HepG2 (cell line): ENCODE data around the gene CACTIN. TPM values are rescaled to one million over a fixed set of nuclear protein-coding genes. Genes with fewer than 3 reads are reported as not detected.

Experiments used
- ATAC-seq: fragments of 200-7000 bp; cut with Tn5 transposase; 3 replicates; pipeline ENCODE4 v1.9.1; 2020; ENCODE audit warnings: mild to moderate bottlenecking, moderate library complexity
- BruUV-seq: library from RNA; stranded (reverse); fragments of 400-500 nt; replicated peaks from 2 replicates; lab custom pipeline; 2021; lab: Mats Ljungman, UMichigan
- CTCF ChIA-PET: fragments of 300-600 bp; formaldehyde crosslinking; extraction: SDS; loops from one replicate; lab custom pipeline; 2021; ENCODE audit warnings: low total read pairs, inconsistent platforms, low intra/inter-chr PET ratio; lab: Yijun Ruan, JAX
- POLR2A ChIA-PET: fragments of 350-600 bp; sonication (Branson Sonifier 250); formaldehyde crosslinking; loops from one replicate; lab custom pipeline; 2020; ENCODE audit warnings: antibody characterized with exemption, inconsistent platforms; lab: Yijun Ruan, JAX
- DNase-seq: peaks from one replicate; pipeline ENCODE4 v3.0.0-alpha.2; 2015; ENCODE audit warnings: low spot score
- FAIRE-seq: peaks from 3 replicates; lab custom pipeline; 2011; peaks lifted over from hg19 to GRCh38; lab: Jason Lieb, UNC
- H2AFZ ChIP-seq: one replicate; pipeline ENCODE4 v1.6.1; 2011; ENCODE audit warnings: low read length, inconsistent platforms
- H3K27ac ChIP-seq: fragments of 300-600 bp; 3 replicates; pipeline ENCODE4 v1.8.0; 2011; ENCODE audit warnings: mixed run types, mild to moderate bottlenecking, mixed read lengths, low read length, inconsistent platforms; ENCODE audit not compliant: insufficient read depth; ENCODE audit errors: extremely low read length
- H3K27me3 ChIP-seq, 2 experiments: fragments of 200-600 bp in 1 of 2; 2 replicates in 1 of 2; 3 replicates in 1 of 2; pipeline versions ENCODE4 v1.6.0 to v1.8.0; 2011; ENCODE audit warnings: low read length in 2 of 2, mild to moderate bottlenecking in 2 of 2, moderate library complexity in 2 of 2, inconsistent platforms in 1 of 2; ENCODE audit not compliant: insufficient read depth in 2 of 2, control insufficient read depth in 1 of 2
- H3K36me3 ChIP-seq, 2 experiments: fragments of 200-600 bp in 1 of 2; replicated peaks in 1 of 2; 2 replicates in 1 of 2; 3 replicates in 1 of 2; pipeline versions ENCODE4 v1.5.1 to v1.8.0; 2011; ENCODE audit warnings: low read length in 2 of 2, inconsistent platforms in 1 of 2; ENCODE audit not compliant: insufficient read depth in 2 of 2, control insufficient read depth in 1 of 2
- H3K4me1 ChIP-seq: 2 replicates; pipeline ENCODE4 v1.5.1; 2012; ENCODE audit warnings: low read length, inconsistent platforms; ENCODE audit not compliant: insufficient read depth
- H3K4me2 ChIP-seq: 2 replicates; pipeline ENCODE4 v1.6.0; 2011; ENCODE audit warnings: low read depth, low read length, inconsistent platforms
- H3K4me3 ChIP-seq, 3 experiments: fragments of 200-600 bp in 1 of 3; sonication (generic), shearing (Covaris generic) in 1 of 3; replicated peaks in 1 of 3; 2 replicates each; pipeline ENCODE4 v1.5.1; 2011 to 2016; ENCODE audit warnings: low read length in 3 of 3, inconsistent platforms in 2 of 3, low read depth in 2 of 3, mild to moderate bottlenecking in 2 of 3, control low read depth in 1 of 3, mixed read lengths in 1 of 3; ENCODE audit not compliant: insufficient read depth in 1 of 3
- H3K79me2 ChIP-seq: one replicate; pipeline ENCODE4 v1.6.1; 2011; ENCODE audit warnings: low read length, inconsistent platforms; ENCODE audit not compliant: insufficient read depth
- H3K9ac ChIP-seq: 2 replicates; pipeline ENCODE4 v1.6.0; 2011; ENCODE audit warnings: mild to moderate bottlenecking, low read depth, low read length, inconsistent platforms; ENCODE audit not compliant: insufficient read depth
- H3K9me3 ChIP-seq: 2 replicates; pipeline ENCODE4 v1.5.1; 2012; ENCODE audit warnings: mild to moderate bottlenecking, low read length
- H4K20me1 ChIP-seq: 2 replicates; pipeline ENCODE4 v1.6.0; 2011; ENCODE audit warnings: inconsistent platforms, mild to moderate bottlenecking, low read length, moderate library complexity; ENCODE audit not compliant: insufficient read depth
- CREB1 ChIP-seq, 2 experiments: fragments of 450-650 bp in 1 of 2; IDR thresholded peaks; 2 replicates each; pipeline ENCODE4 v1.6.1; 2016 to 2017; ENCODE audit warnings: control low read depth in 1 of 2, mild to moderate bottlenecking in 1 of 2, missing compliant biosample characterization in 1 of 2, missing genetic modification characterization in 1 of 2
- EZH2 ChIP-seq: conservative IDR thresholded peaks from 2 replicates; pipeline ENCODE4 v1.6.1; 2012; ENCODE audit warnings: mild to moderate bottlenecking, low read depth, low read length, moderate library complexity
- NFIB ChIP-seq: sonication (generic); formaldehyde crosslinking; IDR thresholded peaks from 2 replicates; pipeline ENCODE4 v1.9.0; 2021; ENCODE audit warnings: missing genetic modification reagents, mild to moderate bottlenecking, borderline replicate concordance
- NR1H2 ChIP-seq: sonication (generic); formaldehyde crosslinking; IDR thresholded peaks from 2 replicates; pipeline ENCODE4 v1.8.1; 2022; ENCODE audit warnings: low read depth, missing genetic modification reagents, borderline replicate concordance
- RARA ChIP-seq: IDR thresholded peaks from 2 replicates; pipeline ENCODE4 v1.6.1; 2016; ENCODE audit warnings: missing genetic modification reagents, missing compliant biosample characterization
- ZNF263 ChIP-seq: sonication (generic); formaldehyde crosslinking; IDR thresholded peaks from 2 replicates; pipeline ENCODE4 v1.4.0; 2020; ENCODE audit warnings: missing genetic modification reagents
- ZNF75D ChIP-seq: sonication (generic); formaldehyde crosslinking; IDR thresholded peaks from 2 replicates; pipeline ENCODE4 v1.8.1; 2023; ENCODE audit warnings: missing genetic modification reagents, mild to moderate bottlenecking, borderline replicate concordance
- ZNF782 ChIP-seq: sonication (generic); formaldehyde crosslinking; IDR thresholded peaks from 2 replicates; pipeline ENCODE4 v1.4.0; 2020; ENCODE audit warnings: missing genetic modification reagents, mild to moderate bottlenecking, borderline replicate concordance
- WGBS: methylation state at CpG from one replicate; pipeline ENCODE4 v1.1.6; 2017; ENCODE audit warnings: low lambda C conversion rate; 5-methylcytosine and 5-hydroxymethylcytosine counted together
- in situ Hi-C: cut with HindIII; loops from 2 replicates; pipeline ENCODE4 v1.10.0; 2017; ENCODE audit warnings: low pct_unique_long_range_greater_than_20kb; ENCODE audit not compliant: extremely low pct_ligation_motif_present
- intact Hi-C: fragments of 100-400 bp; cut with micrococcal nuclease; formaldehyde crosslinking; loops from one replicate; pipeline ENCODE4 v1.10.0; 2022; ENCODE audit not compliant: unreplicated experiment
- polyA plus RNA-seq, 8 experiments: library from polyadenylated mRNA; depleted of rRNA in 3 of 8; stranded (reverse) in 7 of 8; unstranded in 1 of 8; fragments of >200 nt; fragmentation: Illumina TruSeq in 4 of 8; extraction: Trizol in 4 of 8; gene quantifications; 2 replicates each; pipeline versions ENCODE4 v1.2.1 to v1.2.3, GENCODE V29; 2011 to 2016; ENCODE audit warnings: low read depth in 4 of 8, missing spikeins in 1 of 8, mixed read lengths in 1 of 8; ENCODE audit not compliant: insufficient read depth in 1 of 8
- total RNA-seq, 5 experiments: library from RNA; depleted of rRNA; stranded (reverse); fragments of >200 nt; fragmentation: Illumina TruSeq; extraction: Trizol; gene quantifications; 2 replicates each; pipeline ENCODE4 v1.2.3, GENCODE V29; 2016; ENCODE audit warnings: low read depth in 1 of 5
- TF ChIP-seq, protein P1 (sequence below): sonication (generic); formaldehyde crosslinking; IDR thresholded peaks from 2 replicates; pipeline ENCODE4 v1.5.0; 2020; ENCODE audit warnings: mild to moderate bottlenecking, missing genetic modification reagents, moderate library complexity
- TF ChIP-seq, protein P2 (sequence below): sonication (generic); formaldehyde crosslinking; IDR thresholded peaks from 2 replicates; pipeline ENCODE4 v1.5.1; 2020; ENCODE audit warnings: missing genetic modification reagents, mild to moderate bottlenecking, borderline replicate concordance
- TF ChIP-seq, protein P3 (sequence below): sonication (generic); formaldehyde crosslinking; IDR thresholded peaks from 2 replicates; pipeline ENCODE4 v1.9.0; 2021; ENCODE audit warnings: missing genetic modification reagents, borderline replicate concordance

CACTIN gene
- total and polyA plus RNA-seq, 2 of the 13 experiments (the other 11 are each of a cell fraction or from before 2014, with no cell fraction given), result 10.0 to 16.6 TPM

DNA sequence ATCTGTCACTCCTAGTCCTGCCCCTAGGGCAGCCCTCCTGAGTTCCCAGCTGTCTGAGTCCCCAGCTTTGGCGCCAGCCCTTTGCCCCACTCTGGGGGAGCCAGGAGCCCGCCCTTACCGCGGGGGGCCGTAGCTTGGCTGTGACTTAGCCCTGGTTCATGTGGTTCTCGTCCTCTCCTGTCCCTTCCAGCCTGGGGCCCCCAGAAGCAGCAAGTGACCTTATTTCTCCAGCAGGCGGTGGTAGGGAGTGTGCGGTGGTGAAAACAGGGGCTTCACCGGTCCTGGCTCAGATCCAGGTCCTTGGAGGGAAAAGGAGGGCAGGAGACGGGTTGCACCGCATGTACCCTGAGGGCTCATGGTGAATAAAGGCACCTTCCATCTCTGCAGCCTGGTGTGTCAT is 33.4 kb downstream of the CACTIN start:
- intact Hi-C loops (no loop called here), in situ Hi-C loops (no loop called here)
- BruUV-seq, result no TSS peak
- H3K4me1 ChIP-seq, result no peaks in the 10 kb centered on the region
- DNase-seq (no peak), FAIRE-seq (no peak), ATAC-seq (peak; percentile 54; the same call in 2 of the 3 replicates)
- no peaks in the 10 kb centered on the region for H3K79me2 ChIP-seq
- TF ChIP-seq, protein P1, sequence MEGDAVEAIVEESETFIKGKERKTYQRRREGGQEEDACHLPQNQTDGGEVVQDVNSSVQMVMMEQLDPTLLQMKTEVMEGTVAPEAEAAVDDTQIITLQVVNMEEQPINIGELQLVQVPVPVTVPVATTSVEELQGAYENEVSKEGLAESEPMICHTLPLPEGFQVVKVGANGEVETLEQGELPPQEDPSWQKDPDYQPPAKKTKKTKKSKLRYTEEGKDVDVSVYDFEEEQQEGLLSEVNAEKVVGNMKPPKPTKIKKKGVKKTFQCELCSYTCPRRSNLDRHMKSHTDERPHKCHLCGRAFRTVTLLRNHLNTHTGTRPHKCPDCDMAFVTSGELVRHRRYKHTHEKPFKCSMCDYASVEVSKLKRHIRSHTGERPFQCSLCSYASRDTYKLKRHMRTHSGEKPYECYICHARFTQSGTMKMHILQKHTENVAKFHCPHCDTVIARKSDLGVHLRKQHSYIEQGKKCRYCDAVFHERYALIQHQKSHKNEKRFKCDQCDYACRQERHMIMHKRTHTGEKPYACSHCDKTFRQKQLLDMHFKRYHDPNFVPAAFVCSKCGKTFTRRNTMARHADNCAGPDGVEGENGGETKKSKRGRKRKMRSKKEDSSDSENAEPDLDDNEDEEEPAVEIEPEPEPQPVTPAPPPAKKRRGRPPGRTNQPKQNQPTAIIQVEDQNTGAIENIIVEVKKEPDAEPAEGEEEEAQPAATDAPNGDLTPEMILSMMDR (CRISPR knock-in tag), result peak; percentile 33; the same call in 1 of the 2 replicates
- no peak for TF ChIP-seq EZH2
- H3K9me3 ChIP-seq, result no peaks in the 10 kb centered on the region
- H4K20me1 ChIP-seq, result no peaks in the 10 kb centered on the region
- no peak overlapping the region for H3K4me3 ChIP-seq
- no peak overlapping the region for H3K9ac ChIP-seq
- ChIA-PET CTCF (no interaction called here), POLR2A (no interaction called here)
- peaks cover 3 to 23% of the 10 kb centered on the region in 2 experiments; a peak in 3 of 5 replicates for H3K27me3 ChIP-seq
- no peaks in the 10 kb centered on the region for H3K36me3 ChIP-seq
- no peak overlapping the region for H2AFZ ChIP-seq
- 14% methylated on average over 11 of the region's 11 CpGs for WGBS
- H3K4me2 ChIP-seq, result no peak overlapping the region
- H3K27ac ChIP-seq, result no peak overlapping the region

DNA sequence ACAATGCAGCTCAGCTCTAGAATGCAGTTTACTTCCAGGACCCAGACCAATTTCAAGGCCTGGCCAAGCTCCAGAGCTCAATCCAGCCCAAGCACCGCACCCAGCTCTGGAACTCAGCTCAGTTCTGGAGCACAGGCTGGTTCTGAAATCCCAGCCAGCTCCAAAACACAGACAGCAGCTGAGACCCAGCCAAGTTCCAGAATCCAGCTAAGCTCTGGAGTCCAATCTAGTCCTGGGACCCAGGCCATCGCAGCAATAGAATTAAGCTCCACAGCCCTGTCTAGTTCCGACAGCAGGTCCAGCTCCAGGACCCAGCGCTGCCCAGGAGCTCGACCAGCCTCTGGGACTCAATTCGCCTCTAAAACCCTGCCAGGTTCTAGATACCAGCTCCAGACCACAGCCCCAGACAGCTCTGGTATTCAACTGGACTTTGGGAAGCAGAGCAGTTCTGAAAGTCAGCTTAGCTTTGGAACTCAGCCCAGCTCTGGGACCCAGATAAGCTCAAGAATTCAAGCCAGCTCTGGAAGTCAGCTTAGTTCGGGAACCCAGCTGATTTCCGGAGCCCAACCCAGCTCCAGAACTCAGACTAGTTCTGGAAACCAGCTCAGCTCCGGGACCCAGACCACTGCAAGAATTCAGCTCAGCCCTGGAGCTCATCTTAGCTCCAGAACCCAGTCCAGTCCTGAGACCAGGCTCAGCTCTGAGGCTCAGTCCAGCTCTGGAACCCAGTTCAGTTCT is 34.5 kb downstream of the CACTIN start:
- Histone ChIP-seq H3K27ac (no peak overlapping the region), H3K27me3 (peaks cover 3 to 23% of the 10 kb centered on the region in 2 experiments; a peak in 3 of 5 replicates), H2AFZ (no peak overlapping the region), H3K36me3 (no peaks in the 10 kb centered on the region), H3K9me3 (no peaks in the 10 kb centered on the region), H4K20me1 (no peaks in the 10 kb centered on the region), H3K79me2 (no peaks in the 10 kb centered on the region), H3K9ac (no peak overlapping the region), H3K4me2 (no peak overlapping the region), H3K4me3 (no peak overlapping the region), H3K4me1 (no peaks in the 10 kb centered on the region)
- ChIA-PET CTCF (no interaction called here), POLR2A (no interaction called here)
- no TSS peak for BruUV-seq
- no peak for DNase-seq
- in situ Hi-C loops, result no loop called here
- intact Hi-C loops, result no loop called here
- no peak for ATAC-seq
- no peak for FAIRE-seq
- WGBS, result 10% methylated on average over 4 of the region's 9 CpGs
- TF ChIP-seq, protein P2, sequence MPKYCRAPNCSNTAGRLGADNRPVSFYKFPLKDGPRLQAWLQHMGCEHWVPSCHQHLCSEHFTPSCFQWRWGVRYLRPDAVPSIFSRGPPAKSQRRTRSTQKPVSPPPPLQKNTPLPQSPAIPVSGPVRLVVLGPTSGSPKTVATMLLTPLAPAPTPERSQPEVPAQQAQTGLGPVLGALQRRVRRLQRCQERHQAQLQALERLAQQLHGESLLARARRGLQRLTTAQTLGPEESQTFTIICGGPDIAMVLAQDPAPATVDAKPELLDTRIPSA (CRISPR knock-in tag), result no peak
- TF ChIP-seq NR1H2 (no peak), ZNF263 (CRISPR knock-in tag) (no peak), RARA (CRISPR knock-in tag) (no peak), NFIB (CRISPR knock-in tag) (no peak), ZNF75D (no peak), CREB1 (IDR thresholded peaks at IDR 0.05) (no peak), CREB1 (CRISPR knock-in tag; IDR thresholded peaks at IDR 0.05) (no peak), ZNF782 (CRISPR knock-in tag) (no peak)
- TF ChIP-seq, protein P3, sequence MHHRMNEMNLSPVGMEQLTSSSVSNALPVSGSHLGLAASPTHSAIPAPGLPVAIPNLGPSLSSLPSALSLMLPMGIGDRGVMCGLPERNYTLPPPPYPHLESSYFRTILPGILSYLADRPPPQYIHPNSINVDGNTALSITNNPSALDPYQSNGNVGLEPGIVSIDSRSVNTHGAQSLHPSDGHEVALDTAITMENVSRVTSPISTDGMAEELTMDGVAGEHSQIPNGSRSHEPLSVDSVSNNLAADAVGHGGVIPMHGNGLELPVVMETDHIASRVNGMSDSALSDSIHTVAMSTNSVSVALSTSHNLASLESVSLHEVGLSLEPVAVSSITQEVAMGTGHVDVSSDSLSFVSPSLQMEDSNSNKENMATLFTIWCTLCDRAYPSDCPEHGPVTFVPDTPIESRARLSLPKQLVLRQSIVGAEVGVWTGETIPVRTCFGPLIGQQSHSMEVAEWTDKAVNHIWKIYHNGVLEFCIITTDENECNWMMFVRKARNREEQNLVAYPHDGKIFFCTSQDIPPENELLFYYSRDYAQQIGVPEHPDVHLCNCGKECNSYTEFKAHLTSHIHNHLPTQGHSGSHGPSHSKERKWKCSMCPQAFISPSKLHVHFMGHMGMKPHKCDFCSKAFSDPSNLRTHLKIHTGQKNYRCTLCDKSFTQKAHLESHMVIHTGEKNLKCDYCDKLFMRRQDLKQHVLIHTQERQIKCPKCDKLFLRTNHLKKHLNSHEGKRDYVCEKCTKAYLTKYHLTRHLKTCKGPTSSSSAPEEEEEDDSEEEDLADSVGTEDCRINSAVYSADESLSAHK (CRISPR knock-in tag), result no peak
